ENCODE data around the gene PACRG.

DNA sequence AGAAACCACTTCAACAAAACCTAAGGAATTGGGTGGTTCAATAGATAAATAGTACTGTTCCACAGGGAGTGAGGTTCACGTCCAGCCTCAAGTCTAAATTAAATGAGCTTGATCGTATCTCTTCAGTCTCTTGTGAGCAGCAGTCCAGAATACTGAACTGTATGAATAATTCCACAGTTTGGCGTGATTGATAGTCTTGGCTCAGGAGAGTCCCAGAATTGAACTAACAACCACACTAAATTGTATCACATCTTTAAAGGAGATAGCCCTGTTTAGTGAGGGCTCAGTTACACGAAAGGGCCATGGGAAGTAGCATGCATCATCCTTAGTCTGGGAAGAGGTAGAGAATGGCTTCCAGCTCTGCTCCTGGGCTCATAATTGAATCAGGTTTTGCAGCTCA is 224.6 kb downstream of the PACRG start:
- TF ChIP-seq RAD21 (IDR thresholded peaks at IDR 0.05; ENCODE audit: low read depth), result no peak
- no peak for TF ChIP-seq YY1 (IDR thresholded peaks at IDR 0.05; ENCODE audit: low read depth)
- TF ChIP-seq, protein P1, sequence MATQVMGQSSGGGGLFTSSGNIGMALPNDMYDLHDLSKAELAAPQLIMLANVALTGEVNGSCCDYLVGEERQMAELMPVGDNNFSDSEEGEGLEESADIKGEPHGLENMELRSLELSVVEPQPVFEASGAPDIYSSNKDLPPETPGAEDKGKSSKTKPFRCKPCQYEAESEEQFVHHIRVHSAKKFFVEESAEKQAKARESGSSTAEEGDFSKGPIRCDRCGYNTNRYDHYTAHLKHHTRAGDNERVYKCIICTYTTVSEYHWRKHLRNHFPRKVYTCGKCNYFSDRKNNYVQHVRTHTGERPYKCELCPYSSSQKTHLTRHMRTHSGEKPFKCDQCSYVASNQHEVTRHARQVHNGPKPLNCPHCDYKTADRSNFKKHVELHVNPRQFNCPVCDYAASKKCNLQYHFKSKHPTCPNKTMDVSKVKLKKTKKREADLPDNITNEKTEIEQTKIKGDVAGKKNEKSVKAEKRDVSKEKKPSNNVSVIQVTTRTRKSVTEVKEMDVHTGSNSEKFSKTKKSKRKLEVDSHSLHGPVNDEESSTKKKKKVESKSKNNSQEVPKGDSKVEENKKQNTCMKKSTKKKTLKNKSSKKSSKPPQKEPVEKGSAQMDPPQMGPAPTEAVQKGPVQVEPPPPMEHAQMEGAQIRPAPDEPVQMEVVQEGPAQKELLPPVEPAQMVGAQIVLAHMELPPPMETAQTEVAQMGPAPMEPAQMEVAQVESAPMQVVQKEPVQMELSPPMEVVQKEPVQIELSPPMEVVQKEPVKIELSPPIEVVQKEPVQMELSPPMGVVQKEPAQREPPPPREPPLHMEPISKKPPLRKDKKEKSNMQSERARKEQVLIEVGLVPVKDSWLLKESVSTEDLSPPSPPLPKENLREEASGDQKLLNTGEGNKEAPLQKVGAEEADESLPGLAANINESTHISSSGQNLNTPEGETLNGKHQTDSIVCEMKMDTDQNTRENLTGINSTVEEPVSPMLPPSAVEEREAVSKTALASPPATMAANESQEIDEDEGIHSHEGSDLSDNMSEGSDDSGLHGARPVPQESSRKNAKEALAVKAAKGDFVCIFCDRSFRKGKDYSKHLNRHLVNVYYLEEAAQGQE (IDR thresholded peaks at IDR 0.05; ENCODE audit: low read depth), result no peak
- no peak for TF ChIP-seq EP300 (IDR thresholded peaks at IDR 0.05; ENCODE audit: borderline replicate concordance)
- TF ChIP-seq FOXM1 (IDR thresholded peaks at IDR 0.05; ENCODE audit: borderline replicate concordance, low read depth), result no peak
- no peak for TF ChIP-seq MAX (IDR thresholded peaks at IDR 0.05)
- no peak for TF ChIP-seq CEBPB (IDR thresholded peaks at IDR 0.05)
- TF ChIP-seq TAF1 (IDR thresholded peaks at IDR 0.05; ENCODE audit: low read depth), result no peak
- TF ChIP-seq, protein P2, sequence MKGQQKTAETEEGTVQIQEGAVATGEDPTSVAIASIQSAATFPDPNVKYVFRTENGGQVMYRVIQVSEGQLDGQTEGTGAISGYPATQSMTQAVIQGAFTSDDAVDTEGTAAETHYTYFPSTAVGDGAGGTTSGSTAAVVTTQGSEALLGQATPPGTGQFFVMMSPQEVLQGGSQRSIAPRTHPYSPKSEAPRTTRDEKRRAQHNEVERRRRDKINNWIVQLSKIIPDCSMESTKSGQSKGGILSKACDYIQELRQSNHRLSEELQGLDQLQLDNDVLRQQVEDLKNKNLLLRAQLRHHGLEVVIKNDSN (IDR thresholded peaks at IDR 0.05), result no peak
- TF ChIP-seq CREB1 (IDR thresholded peaks at IDR 0.05; ENCODE audit: low read depth), result no peak

Measured in Ishikawa (cell line).